HepG2 (cell line): ENCODE measurements around the gene CAMK2D. TPM values are rescaled to one million over a fixed set of nuclear protein-coding genes. Genes with fewer than 3 reads are reported as not detected.
A peak's percentile ranks its signal among the peaks of the same experiment; 100 is the strongest.

Experiments
- BCL6 ChIP-seq: IDR thresholded peaks from 2 replicates; pipeline ENCODE4 v1.6.1; 2016; ENCODE audit warnings: missing genetic modification reagents, missing compliant biosample characterization
- HNF1B ChIP-seq: sonication (generic); formaldehyde crosslinking; IDR thresholded peaks from 2 replicates; pipeline ENCODE4 v1.5.1; 2020; ENCODE audit warnings: mild to moderate bottlenecking, moderate library complexity, missing genetic modification reagents
- HNRNPK ChIP-seq: fragments of 200-400 bp; formaldehyde crosslinking; IDR thresholded peaks from 2 replicates; pipeline ENCODE4 v1.6.1; 2018; ENCODE audit warnings: low read length, low read depth, moderate library complexity, mild to moderate bottlenecking; ENCODE audit not compliant: poor library complexity, severe bottlenecking
- KDM2A ChIP-seq: sonication (generic); formaldehyde crosslinking; IDR thresholded peaks from 2 replicates; pipeline ENCODE4 v1.4.0; 2020; ENCODE audit warnings: low read depth, missing genetic modification reagents, borderline replicate concordance
- MYNN ChIP-seq: sonication (generic); formaldehyde crosslinking; IDR thresholded peaks from 2 replicates; pipeline ENCODE4 v1.4.0; 2020; ENCODE audit warnings: mild to moderate bottlenecking, low read depth, missing genetic modification reagents
- TGIF2 ChIP-seq: IDR thresholded peaks from 2 replicates; pipeline ENCODE4 v1.6.1; 2016; ENCODE audit warnings: control low read depth, missing compliant biosample characterization
- ZNF124 ChIP-seq: sonication (generic); formaldehyde crosslinking; IDR thresholded peaks from 2 replicates; pipeline ENCODE4 v1.4.0; 2020; ENCODE audit warnings: missing genetic modification reagents
- ZNF549 ChIP-seq: sonication (generic); formaldehyde crosslinking; IDR thresholded peaks from 2 replicates; pipeline ENCODE4 v1.5.0; 2020; ENCODE audit warnings: missing genetic modification reagents
- polyA plus RNA-seq, 8 experiments: library from polyadenylated mRNA; depleted of rRNA in 3 of 8; stranded (reverse) in 7 of 8; unstranded in 1 of 8; fragments of >200 nt; fragmentation: Illumina TruSeq in 4 of 8; extraction: Trizol in 4 of 8; gene quantifications; 2 replicates each; pipeline versions ENCODE4 v1.2.1 to v1.2.3, GENCODE V29; 2011 to 2016; ENCODE audit warnings: low read depth in 4 of 8, missing spikeins in 1 of 8, mixed read lengths in 1 of 8; ENCODE audit not compliant: insufficient read depth in 1 of 8
- total RNA-seq, 5 experiments: library from RNA; depleted of rRNA; stranded (reverse); fragments of >200 nt; fragmentation: Illumina TruSeq; extraction: Trizol; gene quantifications; 2 replicates each; pipeline ENCODE4 v1.2.3, GENCODE V29; 2016; ENCODE audit warnings: low read depth in 1 of 5
- TF ChIP-seq, protein P1 (sequence below): sonication (generic); formaldehyde crosslinking; IDR thresholded peaks from 2 replicates; pipeline ENCODE4 v1.4.0; 2020; ENCODE audit warnings: mild to moderate bottlenecking, missing genetic modification reagents
- TF ChIP-seq, protein P2 (sequence below): sonication (generic); formaldehyde crosslinking; IDR thresholded peaks from 2 replicates; pipeline ENCODE4 v1.9.0; 2022; ENCODE audit warnings: low read depth, missing genetic modification reagents
- TF ChIP-seq, protein P3 (sequence below): sonication (generic); formaldehyde crosslinking; IDR thresholded peaks from 2 replicates; pipeline ENCODE4 v1.5.0; 2020; ENCODE audit warnings: mild to moderate bottlenecking, missing genetic modification reagents

The CAMK2D gene
- total and polyA plus RNA-seq, 2 of the 13 experiments (the other 11 are each of a cell fraction or from before 2014, with no cell fraction given) = 18.0 to 65.4 TPM

DNA sequence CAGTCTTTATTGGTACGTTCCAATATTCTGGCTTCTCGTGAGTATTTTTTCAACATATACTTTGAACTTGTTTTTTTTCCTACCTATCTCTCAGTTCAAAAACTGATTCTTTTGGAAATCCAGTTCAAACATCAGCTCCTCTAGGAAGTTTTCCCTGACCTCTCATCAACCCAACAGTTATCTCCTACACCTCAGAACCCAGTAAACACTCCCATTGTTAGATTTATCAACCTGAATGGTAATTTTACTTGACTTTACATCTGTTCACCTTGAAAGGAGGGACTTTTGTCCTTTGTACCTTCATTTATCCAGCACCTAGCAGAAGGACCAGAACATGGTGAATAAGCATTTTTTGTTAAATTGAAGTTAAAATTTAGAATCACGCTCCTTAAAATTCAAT lies 13.6 kb downstream of the CAMK2D start (continued):
- no peak for TF ChIP-seq ZNF549 (CRISPR knock-in tag)
- TF ChIP-seq MYNN = no peak
- TF ChIP-seq HNRNPK = no peak
- TF ChIP-seq BCL6 (CRISPR knock-in tag) = 0 out of 2 replicates have a peak, but pooled peaks have one; percentile 24
- no peak for TF ChIP-seq ZNF124 (CRISPR knock-in tag)
- TF ChIP-seq, protein P1, sequence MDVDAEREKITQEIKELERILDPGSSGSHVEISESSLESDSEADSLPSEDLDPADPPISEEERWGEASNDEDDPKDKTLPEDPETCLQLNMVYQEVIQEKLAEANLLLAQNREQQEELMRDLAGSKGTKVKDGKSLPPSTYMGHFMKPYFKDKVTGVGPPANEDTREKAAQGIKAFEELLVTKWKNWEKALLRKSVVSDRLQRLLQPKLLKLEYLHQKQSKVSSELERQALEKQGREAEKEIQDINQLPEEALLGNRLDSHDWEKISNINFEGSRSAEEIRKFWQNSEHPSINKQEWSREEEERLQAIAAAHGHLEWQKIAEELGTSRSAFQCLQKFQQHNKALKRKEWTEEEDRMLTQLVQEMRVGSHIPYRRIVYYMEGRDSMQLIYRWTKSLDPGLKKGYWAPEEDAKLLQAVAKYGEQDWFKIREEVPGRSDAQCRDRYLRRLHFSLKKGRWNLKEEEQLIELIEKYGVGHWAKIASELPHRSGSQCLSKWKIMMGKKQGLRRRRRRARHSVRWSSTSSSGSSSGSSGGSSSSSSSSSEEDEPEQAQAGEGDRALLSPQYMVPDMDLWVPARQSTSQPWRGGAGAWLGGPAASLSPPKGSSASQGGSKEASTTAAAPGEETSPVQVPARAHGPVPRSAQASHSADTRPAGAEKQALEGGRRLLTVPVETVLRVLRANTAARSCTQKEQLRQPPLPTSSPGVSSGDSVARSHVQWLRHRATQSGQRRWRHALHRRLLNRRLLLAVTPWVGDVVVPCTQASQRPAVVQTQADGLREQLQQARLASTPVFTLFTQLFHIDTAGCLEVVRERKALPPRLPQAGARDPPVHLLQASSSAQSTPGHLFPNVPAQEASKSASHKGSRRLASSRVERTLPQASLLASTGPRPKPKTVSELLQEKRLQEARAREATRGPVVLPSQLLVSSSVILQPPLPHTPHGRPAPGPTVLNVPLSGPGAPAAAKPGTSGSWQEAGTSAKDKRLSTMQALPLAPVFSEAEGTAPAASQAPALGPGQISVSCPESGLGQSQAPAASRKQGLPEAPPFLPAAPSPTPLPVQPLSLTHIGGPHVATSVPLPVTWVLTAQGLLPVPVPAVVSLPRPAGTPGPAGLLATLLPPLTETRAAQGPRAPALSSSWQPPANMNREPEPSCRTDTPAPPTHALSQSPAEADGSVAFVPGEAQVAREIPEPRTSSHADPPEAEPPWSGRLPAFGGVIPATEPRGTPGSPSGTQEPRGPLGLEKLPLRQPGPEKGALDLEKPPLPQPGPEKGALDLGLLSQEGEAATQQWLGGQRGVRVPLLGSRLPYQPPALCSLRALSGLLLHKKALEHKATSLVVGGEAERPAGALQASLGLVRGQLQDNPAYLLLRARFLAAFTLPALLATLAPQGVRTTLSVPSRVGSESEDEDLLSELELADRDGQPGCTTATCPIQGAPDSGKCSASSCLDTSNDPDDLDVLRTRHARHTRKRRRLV = no peak
- TF ChIP-seq, protein P2, sequence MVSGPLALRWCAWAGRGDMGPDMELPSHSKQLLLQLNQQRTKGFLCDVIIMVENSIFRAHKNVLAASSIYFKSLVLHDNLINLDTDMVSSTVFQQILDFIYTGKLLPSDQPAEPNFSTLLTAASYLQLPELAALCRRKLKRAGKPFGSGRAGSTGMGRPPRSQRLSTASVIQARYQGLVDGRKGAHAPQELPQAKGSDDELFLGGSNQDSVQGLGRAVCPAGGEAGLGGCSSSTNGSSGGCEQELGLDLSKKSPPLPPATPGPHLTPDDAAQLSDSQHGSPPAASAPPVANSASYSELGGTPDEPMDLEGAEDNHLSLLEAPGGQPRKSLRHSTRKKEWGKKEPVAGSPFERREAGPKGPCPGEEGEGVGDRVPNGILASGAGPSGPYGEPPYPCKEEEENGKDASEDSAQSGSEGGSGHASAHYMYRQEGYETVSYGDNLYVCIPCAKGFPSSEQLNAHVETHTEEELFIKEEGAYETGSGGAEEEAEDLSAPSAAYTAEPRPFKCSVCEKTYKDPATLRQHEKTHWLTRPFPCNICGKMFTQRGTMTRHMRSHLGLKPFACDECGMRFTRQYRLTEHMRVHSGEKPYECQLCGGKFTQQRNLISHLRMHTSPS (CRISPR knock-in tag) = no peak
- no peak for TF ChIP-seq KDM2A
- no peak for TF ChIP-seq TGIF2 (CRISPR knock-in tag)
- TF ChIP-seq HNF1B (CRISPR knock-in tag) = no peak
- TF ChIP-seq, protein P3, sequence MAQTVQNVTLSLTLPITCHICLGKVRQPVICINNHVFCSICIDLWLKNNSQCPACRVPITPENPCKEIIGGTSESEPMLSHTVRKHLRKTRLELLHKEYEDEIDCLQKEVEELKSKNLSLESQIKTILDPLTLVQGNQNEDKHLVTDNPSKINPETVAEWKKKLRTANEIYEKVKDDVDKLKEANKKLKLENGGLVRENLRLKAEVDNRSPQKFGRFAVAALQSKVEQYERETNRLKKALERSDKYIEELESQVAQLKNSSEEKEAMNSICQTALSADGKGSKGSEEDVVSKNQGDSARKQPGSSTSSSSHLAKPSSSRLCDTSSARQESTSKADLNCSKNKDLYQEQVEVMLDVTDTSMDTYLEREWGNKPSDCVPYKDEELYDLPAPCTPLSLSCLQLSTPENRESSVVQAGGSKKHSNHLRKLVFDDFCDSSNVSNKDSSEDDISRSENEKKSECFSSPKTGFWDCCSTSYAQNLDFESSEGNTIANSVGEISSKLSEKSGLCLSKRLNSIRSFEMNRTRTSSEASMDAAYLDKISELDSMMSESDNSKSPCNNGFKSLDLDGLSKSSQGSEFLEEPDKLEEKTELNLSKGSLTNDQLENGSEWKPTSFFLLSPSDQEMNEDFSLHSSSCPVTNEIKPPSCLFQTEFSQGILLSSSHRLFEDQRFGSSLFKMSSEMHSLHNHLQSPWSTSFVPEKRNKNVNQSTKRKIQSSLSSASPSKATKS (CRISPR knock-in tag) = no peak
